Islet precursor cell (in vitro differentiated cells): ENCODE measurements around the gene ASPG.

Source experiments
- DNase-seq: peaks from one replicate; pipeline ENCODE4 v3.0.0-alpha.2; 2018

ASPG gene

DNA sequence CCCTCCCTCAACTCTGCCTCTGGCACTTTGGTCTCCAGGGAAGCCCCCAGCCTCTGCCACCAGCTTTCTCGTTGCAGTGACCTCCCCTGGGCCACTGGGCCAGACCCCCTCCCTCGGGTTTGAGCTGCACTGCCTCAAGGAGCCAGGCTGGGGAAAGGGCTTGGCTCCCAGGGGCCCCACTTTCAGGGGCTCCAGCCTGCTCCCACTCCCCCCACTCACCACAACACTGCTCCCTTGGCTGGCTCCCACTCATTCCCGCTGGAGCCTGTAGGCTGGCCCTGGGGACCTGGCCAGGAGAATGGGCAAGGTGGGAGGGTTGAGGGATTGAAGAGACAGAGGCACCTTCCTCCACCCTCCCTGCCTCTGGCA is 33.6 kb downstream of the ASPG start:
- no peak for DNase-seq

DNA sequence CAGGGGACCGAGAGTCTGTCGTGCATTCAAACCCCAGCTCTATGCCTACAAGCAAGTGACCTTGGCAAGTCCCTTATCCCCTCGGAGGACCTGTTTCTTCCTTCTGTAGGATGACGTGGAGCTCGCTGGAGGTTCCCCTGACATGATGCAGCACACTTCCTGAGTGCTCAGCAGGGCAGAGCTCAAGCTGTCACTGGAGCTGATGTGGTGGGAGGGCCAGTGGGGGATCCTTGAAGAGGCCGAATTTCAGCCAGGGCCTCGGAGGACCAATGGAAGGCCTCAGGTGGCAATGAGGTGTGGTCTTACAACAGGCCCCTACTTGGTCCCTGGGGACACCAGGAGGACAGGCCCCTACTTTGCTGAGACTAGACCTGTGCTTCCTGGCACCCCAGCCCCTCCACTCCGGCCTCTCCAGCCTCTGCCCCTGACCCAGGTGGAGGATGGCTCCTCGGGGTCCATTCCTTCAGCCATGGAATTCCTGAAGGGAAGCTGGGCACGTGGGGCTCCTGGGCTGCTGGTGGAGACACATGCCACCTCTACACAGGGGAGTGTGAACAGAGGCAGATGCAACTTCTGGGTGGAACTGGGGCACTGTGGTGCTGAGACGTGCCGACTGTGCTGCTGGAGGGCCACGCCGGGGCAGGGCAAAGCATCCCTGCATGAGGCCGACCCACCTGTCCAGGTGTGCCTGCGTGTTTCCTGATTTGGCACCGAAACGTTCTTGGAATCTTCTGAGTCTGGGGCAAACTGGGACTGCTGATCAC is 34.2 kb downstream of the ASPG start:
- DNase-seq = peak; percentile 60

DNA sequence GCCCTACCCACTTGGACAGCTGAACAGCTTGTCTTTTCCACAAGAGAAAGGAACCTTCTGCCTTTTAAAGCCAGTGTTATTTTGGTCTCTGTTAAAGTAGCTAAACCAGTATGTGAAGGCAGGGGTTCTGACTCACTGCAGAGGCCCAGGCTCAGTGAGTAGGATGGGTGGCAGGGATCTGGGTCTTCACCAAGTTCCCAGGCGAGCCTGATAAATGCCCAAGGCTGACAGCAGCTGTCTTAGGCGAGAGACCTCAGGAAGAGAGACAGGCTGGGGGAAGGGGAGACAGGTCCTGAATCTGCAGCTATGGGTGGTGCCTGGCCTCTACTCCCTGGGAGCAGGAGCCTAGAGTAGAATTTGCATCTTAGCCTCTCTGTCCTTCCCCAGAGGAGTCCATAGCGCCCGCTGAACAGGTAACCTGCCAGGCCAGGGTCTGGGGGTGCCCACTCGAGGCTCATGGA is 34.8 kb downstream of the ASPG start:
- peak; percentile 70 for DNase-seq

DNA sequence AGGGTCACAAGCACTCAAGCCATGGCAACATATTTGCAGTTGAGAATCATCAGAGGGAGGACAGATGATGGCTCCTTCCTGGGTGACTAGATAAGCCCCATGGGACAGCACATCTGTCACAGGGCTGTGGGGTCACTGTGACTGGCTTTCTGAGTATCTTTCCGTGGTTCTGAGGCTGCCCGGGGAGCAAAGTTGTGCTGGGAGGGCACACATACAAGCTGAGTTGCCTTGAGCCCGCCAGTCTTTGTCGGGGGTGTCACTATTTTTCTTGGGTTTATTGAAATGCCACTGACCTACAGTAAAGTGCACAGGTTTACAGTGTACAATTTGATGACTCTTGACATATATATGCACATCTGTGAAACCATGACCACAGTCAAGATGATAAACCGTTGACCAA is 35.6 kb downstream of the ASPG start:
- no peak for DNase-seq

DNA sequence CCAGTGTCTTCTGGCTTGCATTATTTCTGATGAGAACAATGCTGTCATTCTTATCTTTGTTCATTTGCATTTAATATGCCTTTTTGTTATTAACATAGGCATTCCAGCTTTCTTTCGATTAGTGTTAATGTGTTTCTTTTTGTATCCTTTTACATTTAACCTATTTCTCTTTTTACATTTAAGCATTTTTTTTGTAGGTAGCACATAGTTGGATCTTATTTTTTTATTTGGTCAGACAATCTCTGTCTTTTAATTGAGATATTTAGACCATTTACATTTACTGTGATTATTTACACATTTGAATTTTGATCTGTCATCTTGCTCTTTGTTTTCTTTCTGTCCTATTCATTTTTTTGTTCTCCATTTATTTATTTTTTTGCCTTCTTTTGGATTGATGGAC is 38.4 kb downstream of the ASPG start:
- no peak for DNase-seq

DNA sequence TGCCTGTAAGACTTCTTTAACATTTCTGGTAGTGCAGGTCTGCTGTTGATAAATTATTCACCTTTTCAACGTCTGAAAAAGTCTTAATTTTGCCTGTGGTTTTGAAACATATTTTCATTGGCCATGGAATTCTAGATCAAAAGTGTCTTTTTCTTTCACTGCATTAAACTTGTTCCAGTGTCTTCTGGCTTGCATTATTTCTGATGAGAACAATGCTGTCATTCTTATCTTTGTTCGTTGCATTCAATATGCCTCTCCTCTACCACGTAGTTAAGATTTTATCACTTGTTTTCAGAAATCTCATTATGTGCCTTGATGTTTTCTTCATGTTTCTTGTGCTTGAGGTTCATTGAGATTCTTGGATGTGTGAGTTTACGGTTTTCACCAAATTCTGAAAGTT is 39.5 kb downstream of the ASPG start:
- no peak for DNase-seq

DNA sequence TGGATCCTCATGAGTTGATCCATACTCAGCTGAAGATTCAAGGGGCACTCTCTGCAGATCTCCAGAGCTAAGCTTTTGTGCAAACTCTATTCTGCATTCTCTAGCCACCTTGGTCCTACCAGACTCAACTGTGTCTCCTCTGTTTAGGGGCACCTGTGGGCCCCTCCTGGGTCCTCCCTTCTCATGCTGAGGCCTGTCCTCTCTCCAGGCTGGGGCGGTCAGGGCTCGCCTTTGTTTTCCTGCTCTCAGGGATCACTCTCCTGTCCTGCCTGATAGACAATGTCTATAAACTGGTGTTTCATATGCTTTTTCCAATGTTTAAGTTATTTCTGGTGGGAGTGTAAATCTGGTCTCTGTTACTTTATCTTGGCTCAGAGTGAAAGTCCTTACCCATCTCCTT is 41.3 kb downstream of the ASPG start:
- DNase-seq = no peak

DNA sequence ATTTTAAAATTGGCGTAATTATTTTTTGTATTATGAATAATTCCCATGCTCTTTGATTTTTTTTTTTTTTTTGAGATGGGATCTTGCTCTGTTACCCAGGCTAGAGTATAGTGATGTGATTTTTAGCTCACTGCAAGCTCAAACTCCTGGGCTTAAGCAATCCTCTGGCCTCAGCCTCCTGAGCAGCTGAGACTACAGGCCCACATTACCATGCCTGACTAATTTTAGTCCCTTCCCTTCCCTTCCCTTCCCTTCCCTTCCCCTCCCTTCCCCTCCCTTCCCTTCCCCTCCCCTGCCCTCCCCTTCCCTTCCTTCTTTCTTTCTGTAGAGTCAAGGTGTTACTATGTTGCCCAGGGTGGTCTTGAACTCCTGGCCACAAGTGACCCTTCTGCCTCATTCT is 43.5 kb downstream of the ASPG start:
- DNase-seq = no peak

DNA sequence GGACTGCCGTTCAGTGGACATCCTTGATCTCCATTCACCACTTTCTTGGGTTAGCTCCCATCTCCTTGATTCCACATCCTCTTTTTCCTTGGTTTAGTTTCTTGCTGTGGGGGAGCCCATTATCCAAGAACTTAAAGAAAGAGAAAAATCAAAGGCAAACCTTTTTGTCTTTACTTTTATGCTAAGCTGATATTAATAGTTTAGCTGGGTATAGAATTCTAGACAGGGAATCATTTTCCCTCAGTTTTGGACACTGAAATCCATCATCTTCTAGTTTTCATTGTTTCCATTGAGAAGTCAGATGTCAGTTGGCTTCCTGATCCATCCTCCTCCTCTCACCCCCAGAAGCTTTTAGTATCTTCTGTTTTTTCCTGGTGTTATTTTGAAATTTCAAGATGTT is 44.1 kb downstream of the ASPG start:
- DNase-seq = no peak

DNA sequence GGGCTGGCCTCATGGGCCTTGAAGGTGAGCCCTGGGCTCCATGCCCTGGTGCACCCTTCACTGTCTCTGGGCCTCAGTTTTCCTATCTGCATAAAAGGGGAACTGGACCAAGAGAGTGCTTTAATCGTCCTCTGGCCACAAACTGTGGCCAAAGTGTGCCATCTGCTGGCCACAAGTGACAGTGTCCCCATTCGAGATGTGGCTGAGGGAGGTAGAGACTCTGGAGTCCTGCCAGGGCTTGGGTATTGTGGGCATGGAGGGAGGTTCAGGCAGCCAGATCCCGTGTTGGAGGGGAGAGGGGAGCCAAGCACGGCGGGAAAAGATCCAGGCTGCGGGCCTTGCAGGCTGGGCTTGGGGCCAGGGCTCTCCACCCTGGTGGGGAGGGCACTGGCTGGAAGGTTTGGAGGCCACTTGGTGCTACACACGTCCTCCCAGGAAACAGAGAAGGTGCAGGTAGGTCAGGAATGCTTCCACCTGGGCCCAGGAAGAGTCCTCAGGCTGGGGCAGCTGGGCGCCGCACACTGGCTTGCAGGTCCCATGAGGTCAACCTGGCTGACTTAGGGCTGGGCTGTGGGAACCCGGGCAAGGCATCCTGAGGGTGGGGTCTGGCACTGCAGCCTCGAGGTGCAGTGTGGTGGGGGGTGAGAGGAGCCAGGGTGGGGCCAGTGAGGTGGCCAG is 45.6 kb downstream of the ASPG start:
- DNase-seq = peak; percentile 66

DNA sequence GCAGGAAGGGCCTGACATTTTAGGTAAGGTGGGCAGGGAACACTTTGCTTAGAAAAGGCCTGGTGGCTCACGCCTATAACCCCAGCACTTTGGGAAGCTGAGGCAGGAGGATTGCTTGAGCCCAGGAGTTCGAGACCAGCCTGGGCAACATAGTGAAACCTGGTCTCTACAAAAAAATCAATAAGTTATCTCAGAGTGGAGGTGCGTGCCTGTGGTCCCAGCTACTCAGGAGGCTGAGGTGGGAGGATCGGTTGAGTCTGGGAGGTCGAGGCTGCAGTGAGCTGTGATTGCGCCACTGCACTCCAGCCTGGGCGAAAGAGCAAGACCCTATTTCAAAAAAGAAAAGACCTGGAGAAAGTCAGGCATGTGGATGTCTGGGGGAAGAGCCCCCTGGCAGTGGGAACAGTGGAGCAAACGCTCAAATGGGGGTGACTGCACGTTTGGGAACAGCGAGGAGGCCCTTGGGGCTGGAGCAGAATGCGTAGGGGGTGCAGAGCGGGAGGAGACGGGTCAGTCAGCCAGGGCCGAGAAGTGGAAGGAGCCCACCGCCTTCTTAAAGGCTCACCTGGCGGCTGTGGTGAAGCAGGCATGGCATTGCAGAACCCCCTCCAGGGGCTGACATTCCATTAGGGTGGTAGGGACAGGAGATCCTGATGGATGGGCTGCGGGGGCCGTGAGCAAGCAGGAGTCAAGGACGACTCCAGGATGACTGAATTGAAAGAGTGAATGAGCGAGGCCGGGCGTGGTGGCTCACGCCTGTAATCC is 46.6 kb downstream of the ASPG start:
- DNase-seq = no peak

DNA sequence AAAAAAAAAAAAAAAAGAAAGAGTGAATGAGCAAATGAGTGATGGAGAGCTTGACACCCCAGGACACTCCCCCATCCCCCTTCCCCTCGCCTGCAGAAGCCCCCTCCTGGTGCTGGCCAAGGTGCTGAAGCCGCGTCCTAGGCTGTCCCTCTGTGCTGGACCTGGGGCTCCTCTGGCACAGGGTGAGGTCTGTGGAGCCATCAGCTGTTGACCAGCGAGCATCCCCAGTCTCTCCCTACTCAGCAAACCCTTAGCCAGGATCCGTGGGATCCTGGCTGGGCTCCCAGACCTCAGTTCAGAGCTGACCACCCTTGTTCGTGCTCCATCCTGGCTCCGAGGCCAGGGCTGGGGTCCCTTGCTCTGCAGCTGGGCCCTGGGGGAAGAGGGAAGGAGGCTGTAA is 47.5 kb downstream of the ASPG start:
- peak; percentile 67 for DNase-seq

DNA sequence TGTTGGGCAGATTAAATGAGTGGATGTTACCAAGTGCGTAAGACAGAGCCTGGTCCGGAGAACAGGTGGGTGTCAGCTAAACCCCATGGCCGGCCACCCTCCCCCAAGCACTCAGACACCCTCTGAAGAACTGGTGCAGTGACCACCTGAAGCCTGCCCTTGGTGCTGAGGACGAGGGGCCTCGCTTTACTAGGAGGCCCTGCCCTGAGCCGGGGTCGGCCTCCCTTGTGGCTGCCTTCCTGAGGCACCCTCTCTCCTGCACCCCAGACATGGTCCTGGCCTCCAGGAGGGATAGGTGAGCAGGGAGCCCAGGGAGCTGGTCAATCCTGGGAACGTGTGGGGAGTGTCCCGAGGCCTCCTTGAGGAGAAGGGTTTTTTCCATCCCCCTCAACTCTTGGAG is 48.0 kb downstream of the ASPG start:
- no peak for DNase-seq

DNA sequence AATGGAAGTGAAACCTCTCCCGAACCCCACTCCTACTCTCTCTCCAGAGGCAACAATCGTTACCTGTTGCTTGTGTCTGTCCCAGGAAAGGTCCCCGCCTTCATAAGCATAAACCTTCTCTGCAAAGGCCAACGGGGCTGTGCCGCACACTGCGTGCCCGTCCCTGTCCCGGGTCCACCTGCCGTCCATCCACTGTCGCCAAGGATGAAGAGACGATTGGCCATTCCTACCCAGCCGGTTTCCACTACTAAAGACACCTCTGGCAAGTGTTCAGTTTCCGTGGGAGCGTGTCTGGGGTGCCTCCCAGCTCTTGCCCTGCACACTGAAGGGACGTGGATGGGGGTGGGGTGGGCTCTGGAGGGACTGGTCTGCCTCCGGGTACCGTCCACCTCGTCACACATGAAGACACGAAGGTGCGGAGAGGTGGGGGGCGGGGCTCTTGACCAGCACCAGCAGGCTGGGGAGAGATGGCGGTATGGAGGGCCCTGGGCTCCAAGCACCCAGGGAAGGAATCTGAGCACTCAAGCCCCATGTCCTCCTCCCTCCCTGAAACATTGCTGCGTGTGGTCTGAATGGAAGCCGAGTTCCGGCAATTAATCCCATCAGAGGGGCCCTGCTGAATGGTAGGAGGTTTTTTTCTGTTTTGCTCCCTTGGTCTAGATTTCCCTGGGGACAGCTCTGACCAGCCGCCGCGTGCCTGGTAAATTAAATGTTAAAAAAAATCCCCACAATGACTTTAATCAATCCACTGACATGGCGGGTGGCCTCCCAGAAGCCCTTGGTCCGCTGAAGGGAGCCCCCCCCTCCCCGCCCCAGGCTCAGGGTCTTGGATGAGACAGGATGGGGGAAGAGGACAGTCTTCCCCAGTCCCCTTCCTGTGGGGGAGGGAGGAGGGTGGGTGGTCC is 48.8 kb downstream of the ASPG start:
- no peak for DNase-seq

DNA sequence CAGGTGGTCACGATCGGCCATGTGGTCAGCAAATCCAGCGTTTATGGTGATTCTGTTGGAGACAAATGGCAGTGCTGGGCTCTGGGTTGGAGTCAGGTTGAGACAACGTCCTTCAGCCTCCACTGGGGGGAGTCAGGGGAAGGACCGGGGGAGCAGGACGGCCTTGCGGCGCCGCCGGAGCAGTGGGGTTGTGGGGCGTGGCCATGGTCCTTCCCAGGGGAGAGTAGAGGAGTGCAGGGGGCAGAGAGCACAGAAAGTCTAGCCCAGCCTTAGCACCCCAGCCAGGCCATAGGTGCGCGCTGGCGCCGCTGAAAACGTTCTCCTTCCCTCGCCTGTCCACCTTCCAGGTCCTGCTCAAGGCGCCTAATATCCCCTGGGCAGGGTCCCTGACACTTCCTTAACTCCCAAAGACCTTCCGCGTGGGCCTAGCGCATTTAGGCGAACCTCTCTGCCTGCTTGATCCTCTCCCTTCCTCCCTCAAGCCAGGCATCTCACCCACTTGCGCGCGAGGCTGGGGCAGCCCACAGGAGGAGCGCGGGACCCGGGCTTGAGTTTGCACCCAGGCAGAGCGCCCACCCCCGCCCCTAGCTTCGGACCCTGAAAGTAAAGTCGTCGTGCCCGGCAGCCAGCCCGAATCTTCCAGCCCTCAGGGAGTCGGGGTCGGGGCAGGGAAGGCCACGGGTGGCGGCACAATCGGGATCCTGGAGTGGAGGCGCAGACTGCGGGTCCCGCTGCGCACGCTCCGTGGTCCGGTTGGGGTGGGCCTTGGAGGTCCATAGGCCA is 49.8 kb downstream of the ASPG start:
- peak; percentile 83 for DNase-seq

DNA sequence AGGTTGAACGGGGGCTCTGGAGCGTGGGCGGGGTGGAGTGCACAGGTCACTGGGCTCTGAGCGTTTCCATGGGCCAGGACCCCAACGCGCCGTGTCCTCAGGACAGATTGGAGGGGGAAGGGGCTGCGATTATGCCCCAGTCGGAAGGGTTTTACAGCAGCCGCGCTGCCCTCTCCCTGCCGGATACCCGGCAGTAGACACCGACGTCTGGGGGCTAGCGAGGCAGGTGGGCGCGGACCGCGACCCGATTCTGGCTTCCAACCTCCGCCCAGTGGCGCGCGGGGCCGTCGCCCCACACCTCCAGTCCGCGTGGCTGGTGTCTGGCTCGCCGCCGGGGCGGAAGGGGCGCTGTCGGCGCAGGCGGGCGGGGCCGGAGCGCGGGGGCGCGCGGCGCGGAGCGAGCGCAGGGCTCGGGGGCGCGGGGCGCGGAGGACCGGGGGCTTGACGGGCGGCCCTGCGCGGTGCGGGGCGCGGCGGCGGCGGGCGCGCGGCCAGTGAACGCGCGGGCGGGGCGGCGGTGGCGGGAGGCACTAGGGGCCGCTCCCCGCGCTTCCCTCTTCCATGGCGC is 50.5 kb downstream of the ASPG start:
- DNase-seq = peak; percentile 54

DNA sequence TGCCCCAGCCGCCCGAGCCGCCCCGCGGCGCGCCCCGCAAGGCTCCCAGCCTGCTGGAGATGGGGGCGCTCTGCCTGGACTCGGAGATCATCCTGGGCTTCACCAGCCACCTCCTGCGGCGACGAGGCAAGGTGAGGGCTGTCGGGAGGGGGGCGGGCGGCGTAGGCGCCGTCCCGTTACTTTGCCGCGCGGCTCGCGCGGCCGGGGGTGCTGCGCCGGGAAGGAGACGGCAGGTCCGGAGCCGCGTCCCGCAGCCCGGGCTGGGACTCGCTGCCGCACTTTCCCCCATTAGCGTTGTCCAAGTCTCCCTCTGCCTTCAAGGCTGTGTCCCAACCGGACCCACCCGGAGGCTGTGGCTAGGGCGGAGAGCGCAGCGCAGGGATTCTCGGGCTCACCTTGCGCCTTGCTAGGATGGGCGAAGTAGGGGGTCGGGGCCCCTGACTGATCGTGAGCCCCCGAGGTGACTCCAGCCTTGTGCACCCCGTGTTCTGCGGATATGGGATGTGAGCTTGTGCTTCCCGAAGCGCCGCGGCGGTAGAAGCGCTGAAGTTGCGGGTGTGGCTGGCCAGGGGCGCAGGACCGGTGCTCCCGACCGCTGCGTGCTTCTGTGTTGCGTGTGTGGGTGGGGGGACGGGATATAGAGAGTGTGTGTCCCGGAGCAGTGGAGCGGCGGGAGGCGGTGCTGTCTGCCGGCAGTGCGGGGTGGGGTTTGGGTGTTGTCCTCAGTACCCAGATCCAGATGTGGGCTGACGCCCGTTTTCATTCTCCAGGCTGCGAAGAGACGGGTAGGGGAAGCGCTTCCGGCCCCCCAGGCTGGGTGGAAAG is 51.2 kb downstream of the ASPG start:
- peak; percentile 54 for DNase-seq

DNA sequence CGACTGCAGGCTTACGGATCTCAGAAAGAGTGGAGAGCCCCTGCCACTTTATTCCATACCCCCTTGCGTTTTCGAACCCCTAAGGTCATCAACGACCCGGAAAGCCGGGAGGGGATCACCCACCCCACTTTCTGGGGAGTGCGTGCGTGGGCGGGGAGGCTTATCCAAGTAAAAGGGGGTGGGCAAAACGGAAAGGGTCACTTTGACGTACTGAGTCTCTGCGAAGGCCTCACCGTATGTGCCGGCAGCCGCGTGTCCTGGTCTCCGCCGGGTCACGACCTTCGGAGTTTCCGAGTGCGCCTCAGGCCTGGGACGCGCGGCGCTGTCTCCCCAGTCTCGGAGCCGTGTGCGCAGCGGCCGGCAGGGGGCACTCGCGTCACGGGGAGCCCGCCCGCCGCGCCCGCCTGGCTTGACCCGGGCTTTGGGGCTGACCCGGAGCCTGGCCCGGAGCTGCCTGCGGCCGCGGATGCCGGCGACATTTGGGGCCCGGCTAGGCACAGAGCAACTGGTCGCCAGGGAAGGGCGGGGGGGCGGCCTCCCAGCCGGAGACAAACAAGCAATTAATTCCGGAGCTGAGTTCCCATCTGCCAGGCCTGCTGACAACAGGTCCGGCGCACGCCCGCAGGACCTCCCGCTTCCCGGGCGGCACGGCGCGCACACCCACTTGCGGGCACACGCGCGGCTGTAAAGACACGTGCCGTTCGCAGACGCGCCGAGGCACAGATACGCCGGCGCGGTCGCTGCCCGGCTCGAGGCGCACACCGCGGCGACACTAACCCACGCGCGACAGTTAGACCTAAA is 52.0 kb downstream of the ASPG start:
- peak; percentile 92 for DNase-seq

DNA sequence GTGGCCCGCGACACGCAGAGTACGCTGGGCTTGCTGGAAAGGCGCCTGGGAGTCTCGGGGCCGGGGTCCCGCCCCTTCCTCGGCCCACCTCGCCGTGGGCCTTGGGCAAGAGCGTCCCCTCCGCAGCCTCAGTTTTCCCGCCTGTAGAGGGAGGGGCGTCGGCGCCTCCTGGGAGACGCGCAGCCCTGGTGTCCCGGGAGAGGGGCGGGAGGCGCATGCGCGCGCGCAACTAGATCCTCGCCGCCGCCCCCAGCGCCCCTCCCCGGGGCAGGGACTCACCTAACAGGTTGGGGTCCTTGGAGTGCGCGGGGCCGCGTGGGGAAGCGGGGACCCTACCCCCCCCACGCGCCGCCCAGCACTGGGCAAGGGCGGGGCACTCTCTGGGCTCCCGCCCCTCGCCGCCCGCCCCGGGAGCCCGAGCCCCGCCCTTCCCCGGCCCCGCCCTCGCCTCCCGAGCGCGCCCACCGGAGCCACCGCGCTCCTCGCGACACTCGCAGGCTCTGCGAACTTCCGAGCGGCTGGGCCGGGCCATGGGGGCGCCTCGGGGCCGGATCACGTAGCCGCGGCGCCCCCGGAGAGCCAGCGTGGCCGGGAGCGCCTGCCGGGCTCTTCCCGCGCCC is 52.7 kb downstream of the ASPG start, which contains the start of gene KIF26A:
KIF26A (plus strand) TSS at position 490 of the 620 bp plus-strand sequence. CDS start 136 bp downstream, outside the sequence.
- peak; percentile 86 for DNase-seq
